ENCODE data around the gene PSMB7.

The PSMB7 gene

GRCh38 chr9:124342776-124343485, 72.3 kb downstream of the PSMB7 start:
- DNase-seq: no peak

- no peak for DNase-seq
Observed at GRCh38 chr9:124342402-124342775, 72.9 kb downstream of the PSMB7 start.

- DNase-seq: no peak
Observed at GRCh38 chr9:124341455-124342170, 73.6 kb downstream of the PSMB7 start.

GRCh38 chr9:124340219-124341069, 74.8 kb downstream of the PSMB7 start:
- no peak for DNase-seq

GRCh38 chr9:124339603-124340146, 75.6 kb downstream of the PSMB7 start:
- DNase-seq: no peak

- DNase-seq: no peak
Observed at GRCh38 chr9:124337562-124337961, 77.7 kb downstream of the PSMB7 start.

GRCh38 chr9:124335320-124335707, 79.9 kb downstream of the PSMB7 start:
- DNase-seq: no peak

- no peak for DNase-seq
Observed at GRCh38 chr9:124334568-124335319, 80.5 kb downstream of the PSMB7 start.

GRCh38 chr9:124333203-124333579, 82.1 kb downstream of the PSMB7 start:
- no peak for DNase-seq

GRCh38 chr9:124332361-124333202, 82.7 kb downstream of the PSMB7 start:
- no peak for DNase-seq

GRCh38 chr9:124331580-124331979, 83.7 kb downstream of the PSMB7 start:
- no peak for DNase-seq

- DNase-seq: no peak
Observed at GRCh38 chr9:124330011-124330697, 85.1 kb downstream of the PSMB7 start.

- DNase-seq: no peak
Observed at GRCh38 chr9:124329206-124329792, 85.9 kb downstream of the PSMB7 start.

GRCh38 chr9:124328285-124328684, 87.0 kb downstream of the PSMB7 start:
- DNase-seq: no peak

- DNase-seq: no peak
Observed at GRCh38 chr9:124327491-124327890, 87.8 kb downstream of the PSMB7 start.

- no peak for DNase-seq
Observed at GRCh38 chr9:124326378-124326777, 88.9 kb downstream of the PSMB7 start.

- no peak for DNase-seq
Observed at GRCh38 chr9:124325816-124326215, 89.4 kb downstream of the PSMB7 start.

GRCh38 chr9:124323904-124324303, 91.3 kb downstream of the PSMB7 start:
- DNase-seq: no peak

GRCh38 chr9:124322618-124323432, 92.4 kb downstream of the PSMB7 start:
- DNase-seq: no peak

- DNase-seq: no peak
Observed at GRCh38 chr9:124321935-124322334, 93.3 kb downstream of the PSMB7 start.

All from T-helper 1 cell (primary cell).